HG02623 (cell line): ENCODE measurements around the gene CA5A.
"Not testable (repeated sequence)": the region's sequence is repeated elsewhere in the genome, so short reads cannot be mapped to it uniquely, and the experiment has no call there.

ENCODE experiments used
- ATAC-seq: cut with Tn5 transposase; IDR thresholded peaks from one replicate; pipeline ENCODE4 v1.9.1; 2021; ENCODE audit warnings: moderate library complexity; ENCODE audit not compliant: unreplicated experiment

Gene CA5A

DNA sequence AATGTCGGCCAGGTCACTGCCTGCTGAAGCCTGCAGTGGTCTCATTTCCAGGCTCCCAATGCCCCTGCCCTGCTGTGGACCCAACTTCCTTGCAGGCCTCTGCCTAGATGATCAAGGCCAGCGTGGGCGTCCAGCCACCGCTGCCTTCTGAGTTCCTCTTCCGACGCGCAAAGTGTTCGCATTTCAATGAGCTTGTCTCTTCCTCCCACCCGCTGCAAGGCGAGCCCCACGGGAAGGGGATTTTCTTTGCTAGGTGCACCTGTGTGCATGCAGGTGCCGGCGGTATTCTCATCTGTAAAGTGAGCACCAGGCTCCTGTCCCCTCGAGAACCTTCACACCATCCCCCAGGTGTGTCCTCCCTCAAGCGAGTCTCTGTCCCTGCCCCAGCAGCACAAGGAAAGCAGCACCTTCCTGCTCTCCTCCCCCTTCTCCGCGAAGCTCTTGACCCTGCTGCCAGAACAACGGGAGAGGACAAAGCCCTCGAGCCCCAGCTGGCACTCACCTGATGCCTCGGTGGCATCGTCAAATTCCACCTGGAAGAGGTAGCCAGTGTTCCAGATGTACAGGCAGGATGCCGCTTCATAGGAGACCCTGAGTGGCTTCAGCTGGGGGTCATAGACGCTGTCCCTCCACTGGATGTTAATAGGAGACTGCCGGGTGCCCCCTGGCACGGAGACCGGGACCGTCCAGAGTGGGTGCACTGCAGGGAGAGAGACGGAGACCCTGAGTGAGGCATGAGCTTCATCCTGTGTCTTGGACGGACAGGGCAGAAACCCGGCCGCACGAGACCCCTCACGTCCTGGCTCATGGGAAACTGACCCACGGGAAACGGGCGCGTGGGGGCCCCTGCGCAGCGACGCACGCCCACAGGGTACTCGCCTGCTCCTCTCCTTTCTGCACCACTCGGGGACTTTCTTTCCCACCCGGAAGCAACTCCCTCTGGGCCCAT lies 9.8 kb downstream of the CA5A start:
- ATAC-seq, result no peak

DNA sequence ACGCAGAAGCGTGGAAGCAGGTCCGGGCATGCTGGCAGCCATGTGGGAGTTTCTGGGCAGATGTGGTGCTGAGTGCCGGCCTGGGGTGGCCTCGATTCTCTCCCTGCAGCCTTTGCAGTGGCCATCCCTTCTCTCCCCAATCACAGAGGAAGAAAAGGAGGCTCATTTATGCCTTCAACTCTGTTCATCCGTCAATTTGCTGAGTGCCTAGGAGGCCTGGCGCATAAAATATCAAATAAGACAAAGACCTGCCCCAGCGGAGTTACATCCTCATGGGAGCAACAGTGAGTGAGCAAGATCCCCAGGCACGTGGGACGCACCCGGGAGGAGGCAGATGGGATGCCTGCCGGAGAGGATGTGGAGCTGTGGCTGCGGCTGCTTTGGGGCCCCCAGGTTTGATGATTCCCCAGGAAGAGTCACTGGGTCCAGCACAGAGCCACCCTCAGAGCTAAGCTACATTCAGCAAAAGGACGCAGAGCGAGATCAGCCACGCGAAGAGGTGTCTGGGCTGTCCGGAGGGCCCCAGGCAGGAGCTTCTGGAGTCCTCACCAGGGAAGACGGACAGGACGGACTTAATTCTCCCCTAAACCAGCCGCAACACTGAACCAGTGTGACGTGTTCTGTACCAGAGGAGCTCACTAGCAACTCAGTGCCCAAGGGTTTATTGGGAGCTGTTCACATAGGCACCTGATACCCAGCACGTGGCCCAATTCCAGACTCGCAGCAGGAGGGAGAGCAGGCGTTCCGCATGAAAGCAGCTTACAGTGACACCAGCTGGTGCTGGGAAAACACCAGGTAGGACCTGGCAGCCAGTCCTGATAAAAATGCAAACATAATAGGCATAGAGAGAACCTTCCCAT lies 11.3 kb downstream of the CA5A start:
- no peak for ATAC-seq

- no peak for ATAC-seq
Observed at GRCh38 chr16:87924041-87924810, 12.1 kb downstream of the CA5A start.

GRCh38 chr16:87922250-87922871 lies 14.0 kb downstream of the CA5A start:
- ATAC-seq, result no peak

DNA sequence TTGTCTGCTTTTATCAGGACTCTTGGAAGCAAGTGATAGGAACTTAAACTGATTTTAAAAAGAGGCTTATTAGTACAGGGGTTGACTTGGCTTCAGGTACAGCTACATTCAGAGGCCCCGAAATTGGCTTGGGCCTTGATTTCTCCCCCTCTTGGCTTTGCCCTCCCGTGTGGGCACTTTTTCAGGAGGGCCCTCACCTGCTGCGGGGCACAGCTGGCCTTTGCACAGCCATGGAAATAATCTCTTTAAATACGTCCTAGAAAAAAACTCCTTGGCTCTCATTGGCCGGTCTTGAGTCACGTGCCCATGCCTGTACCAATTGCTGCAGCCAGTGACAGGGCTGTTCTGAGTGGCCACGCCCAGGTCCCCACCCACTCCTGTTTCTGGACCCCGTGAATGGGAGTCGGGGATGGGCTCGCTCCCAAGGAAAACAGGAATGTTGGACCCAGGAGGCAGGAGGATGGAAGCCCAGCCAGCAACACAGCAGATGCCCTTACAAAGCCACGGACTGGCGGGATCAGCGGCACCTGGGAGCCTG lies 15.0 kb downstream of the CA5A start:
- ATAC-seq, result no peak

DNA sequence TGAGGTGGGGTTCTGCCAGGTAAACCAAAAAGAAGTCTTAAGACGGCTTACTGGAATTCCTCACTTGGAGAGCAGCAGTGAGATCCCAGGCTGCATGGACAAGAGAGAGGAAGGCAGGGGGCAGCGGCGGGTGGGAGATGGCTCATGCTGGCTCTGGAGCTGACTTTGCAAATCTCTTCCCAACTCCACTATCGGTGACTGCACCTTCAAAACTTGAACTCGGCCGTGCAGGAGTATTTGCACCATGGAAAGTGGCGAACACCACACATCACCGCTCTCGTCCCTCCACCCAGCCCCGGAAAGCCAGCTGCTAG lies 16.7 kb downstream of the CA5A start:
- no peak for ATAC-seq

GRCh38 chr16:87918866-87919680 lies 17.3 kb downstream of the CA5A start:
- ATAC-seq, result no peak

- ATAC-seq, result no peak
Observed at GRCh38 chr16:87918338-87918737, 18.0 kb downstream of the CA5A start.

- no peak for ATAC-seq
Observed at GRCh38 chr16:87917503-87917902, 18.8 kb downstream of the CA5A start.

DNA sequence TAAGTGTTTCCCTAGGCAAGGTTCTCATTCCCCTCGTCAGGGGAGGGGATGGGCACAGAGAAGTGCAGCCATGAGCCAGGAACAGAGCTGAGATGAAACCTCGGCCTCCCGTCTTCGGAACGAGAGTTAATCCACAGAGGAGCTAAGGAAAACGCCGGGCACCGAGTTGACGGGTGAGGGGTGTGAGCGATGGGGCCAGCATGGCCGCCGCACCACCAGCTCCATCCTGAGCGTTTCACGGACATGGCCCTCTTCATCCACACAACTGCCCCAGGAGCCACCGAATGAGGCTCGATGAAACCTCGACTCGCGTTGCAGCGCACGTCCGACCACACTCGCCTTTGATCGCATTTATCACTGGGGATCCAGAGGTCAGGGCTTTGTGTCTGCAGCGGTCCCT lies 21.5 kb downstream of the CA5A start:
- no peak for ATAC-seq

- ATAC-seq, result not testable (repeated sequence)
Observed at GRCh38 chr16:87914021-87914725, 22.2 kb downstream of the CA5A start.

DNA sequence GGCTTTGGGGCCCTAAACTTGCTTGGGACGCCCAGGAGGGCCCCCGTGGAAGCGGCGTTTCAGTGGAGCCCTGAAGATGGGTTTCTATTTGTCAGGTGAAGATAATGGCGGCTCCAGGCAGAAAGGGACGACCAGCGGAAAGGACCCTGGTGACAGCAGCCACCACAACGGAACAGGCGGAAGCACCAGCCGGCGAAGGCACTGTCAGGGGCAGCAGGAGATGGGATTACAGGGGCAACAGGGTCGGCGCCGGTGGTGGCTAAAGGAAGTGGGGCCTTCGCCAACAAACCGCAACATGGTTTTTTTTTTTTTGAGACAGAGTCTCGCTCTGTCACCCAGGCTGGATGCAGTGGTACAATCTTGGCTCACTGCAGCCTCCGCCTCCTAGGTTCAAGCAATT lies 23.6 kb downstream of the CA5A start:
- ATAC-seq, result not testable (repeated sequence)

- not testable (repeated sequence) for ATAC-seq
Observed at GRCh38 chr16:87911106-87911763, 25.1 kb downstream of the CA5A start.

DNA sequence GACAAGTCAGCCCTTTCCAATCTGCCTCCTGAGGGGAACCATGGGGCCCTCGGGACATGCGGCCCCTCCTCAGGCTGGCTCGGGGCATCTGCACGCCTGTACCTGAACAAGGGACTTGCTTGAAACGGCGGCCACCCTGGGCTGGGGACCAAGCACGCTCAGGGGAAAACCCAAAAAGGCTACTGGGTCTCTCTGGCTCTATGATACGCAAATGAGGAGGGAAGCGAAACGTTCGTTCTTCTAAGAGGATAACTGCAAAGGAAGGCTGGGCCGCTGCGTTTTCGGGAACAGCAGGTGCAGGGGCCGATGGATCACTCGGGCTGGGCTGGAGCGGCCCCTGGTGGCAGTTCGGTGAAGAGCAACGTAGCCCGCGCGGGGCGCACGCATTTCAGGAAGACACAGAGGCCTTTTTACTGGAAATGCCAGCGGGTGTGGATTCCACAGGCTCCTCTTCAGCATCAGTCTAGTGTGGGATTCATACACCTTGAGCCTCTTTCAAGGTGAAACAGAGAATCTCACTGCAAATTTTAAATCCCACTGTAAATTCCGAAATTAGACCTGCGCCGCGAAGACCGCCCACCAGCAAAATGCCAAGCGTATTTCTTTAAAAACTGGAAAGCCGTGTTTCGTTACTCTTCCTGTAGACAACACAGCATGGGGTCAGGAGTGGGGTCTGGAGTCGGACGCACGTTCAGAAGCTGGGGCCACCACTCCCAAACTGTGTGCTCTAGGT lies 27.0 kb downstream of the CA5A start:
- ATAC-seq, result peak; percentile 86

GRCh38 chr16:87908101-87908500 lies 28.2 kb downstream of the CA5A start:
- not testable (repeated sequence) for ATAC-seq

DNA sequence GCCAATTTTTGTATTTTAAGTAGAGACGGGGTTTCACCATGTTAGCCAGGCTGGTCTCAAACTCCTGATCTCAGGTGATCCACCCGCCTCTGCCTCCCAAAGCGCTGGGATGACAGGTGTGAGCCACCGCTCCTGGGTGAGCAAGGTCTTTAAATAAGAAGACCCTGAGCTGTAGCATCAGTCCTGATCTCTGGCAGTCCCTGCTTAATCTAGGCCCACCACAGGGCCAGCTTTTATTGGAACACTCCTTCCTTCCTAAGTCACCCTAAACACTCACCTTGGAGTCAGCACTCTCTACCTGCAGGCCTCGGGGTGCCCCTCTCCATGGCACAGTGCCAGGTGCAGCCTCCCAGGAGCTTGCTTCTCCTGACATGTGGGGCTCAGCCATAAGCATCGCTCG lies 30.8 kb downstream of the CA5A start:
- ATAC-seq, result not testable (repeated sequence)

DNA sequence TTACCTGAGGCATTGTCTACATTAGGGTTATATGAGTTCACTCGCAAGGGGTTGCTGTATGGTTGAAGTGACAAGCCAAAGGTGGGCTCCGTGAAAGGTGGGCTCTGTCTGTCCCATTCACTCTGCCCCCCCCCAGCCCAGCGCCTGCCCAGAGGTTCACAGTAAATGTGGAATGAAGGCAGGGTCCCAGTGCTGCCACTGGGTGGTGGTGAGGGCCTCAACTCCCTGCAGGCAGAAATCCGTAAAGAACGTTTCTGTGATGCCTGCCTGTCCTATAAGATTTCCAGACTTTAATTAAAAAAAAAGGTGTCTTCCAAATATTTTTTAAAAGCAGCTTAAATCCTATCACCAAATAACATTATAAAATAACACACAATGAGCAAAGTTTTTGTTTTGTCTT lies 31.4 kb downstream of the CA5A start:
- not testable (repeated sequence) for ATAC-seq

DNA sequence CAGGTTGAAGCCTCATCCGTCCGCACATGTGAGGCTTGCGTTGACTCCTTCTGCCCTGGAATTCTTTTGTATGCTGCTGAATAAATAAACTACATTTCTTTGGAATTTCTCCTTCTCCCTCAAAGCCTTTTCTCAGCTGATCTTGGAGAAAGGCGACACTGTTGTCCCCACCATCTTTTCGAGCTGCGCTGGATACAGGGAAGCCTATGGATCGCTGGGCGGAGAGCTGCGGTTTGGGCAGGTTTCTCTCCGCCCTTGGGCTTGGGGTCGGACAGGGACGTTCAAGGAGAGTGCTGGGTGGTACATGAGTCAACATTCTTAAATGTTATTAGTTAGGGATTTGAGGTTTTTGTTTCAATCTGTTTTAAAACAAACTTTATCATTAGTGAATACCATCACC lies 35.8 kb downstream of the CA5A start:
- not testable (repeated sequence) for ATAC-seq
